Trophoblast cell (in vitro differentiated cells and primary cell): ENCODE measurements around the gene RNLS.

Source experiments
- DNase-seq, 2 donors: peaks; one replicate each; pipeline ENCODE4 v3.0.0-alpha.2; 2016
- H2AFZ ChIP-seq: 2 replicates; pipeline ENCODE4 v1.6.1; 2013; ENCODE audit warnings: low read length, moderate library complexity, mild to moderate bottlenecking; ENCODE audit not compliant: insufficient read depth, poor library complexity
- H2AK5ac ChIP-seq: 2 replicates; pipeline ENCODE4 v1.6.1; 2013; ENCODE audit warnings: mild to moderate bottlenecking, low read length
- H2BK120ac ChIP-seq: 2 replicates; pipeline ENCODE4 v1.6.1; 2013; ENCODE audit warnings: low read length, mild to moderate bottlenecking, moderate library complexity; ENCODE audit not compliant: insufficient read depth, poor library complexity
- H2BK12ac ChIP-seq: 2 replicates; pipeline ENCODE4 v1.6.1; 2013; ENCODE audit warnings: mild to moderate bottlenecking, low read length, moderate library complexity
- H2BK5ac ChIP-seq: 2 replicates; pipeline ENCODE4 v1.6.1; 2013; ENCODE audit warnings: low read length, low read depth, moderate library complexity, mild to moderate bottlenecking; ENCODE audit not compliant: poor library complexity
- H3K14ac ChIP-seq: 2 replicates; pipeline ENCODE4 v1.6.1; 2013; ENCODE audit warnings: mild to moderate bottlenecking, low read length
- H3K18ac ChIP-seq: 2 replicates; pipeline ENCODE4 v1.6.1; 2013; ENCODE audit warnings: mild to moderate bottlenecking, low read length
- H3K23ac ChIP-seq: 2 replicates; pipeline ENCODE4 v1.6.1; 2013; ENCODE audit warnings: low read length
- H3K27ac ChIP-seq: 2 replicates; pipeline ENCODE4 v1.5.1; 2013; ENCODE audit warnings: low read depth, mild to moderate bottlenecking, inconsistent platforms, low read length, moderate library complexity
- H3K27me3 ChIP-seq: 2 replicates; pipeline ENCODE4 v1.6.1; 2013; ENCODE audit warnings: inconsistent platforms, mild to moderate bottlenecking, low read length, moderate library complexity; ENCODE audit not compliant: insufficient read depth
- H3K36me3 ChIP-seq, 2 experiments: 1 replicate in 1 of 2; 2 replicates in 1 of 2; pipeline ENCODE4 v1.6.1; 2013; ENCODE audit warnings: low read length in 2 of 2, mild to moderate bottlenecking in 2 of 2, moderate library complexity in 1 of 2; ENCODE audit not compliant: insufficient read depth in 2 of 2, control insufficient read depth in 1 of 2
- H3K4ac ChIP-seq: 2 replicates; pipeline ENCODE4 v1.6.1; 2013; ENCODE audit warnings: low read depth, mild to moderate bottlenecking, low read length, moderate library complexity
- H3K4me1 ChIP-seq, 2 experiments: 1 replicate in 1 of 2; 2 replicates in 1 of 2; pipeline ENCODE4 v1.6.1; 2013; ENCODE audit warnings: low read length in 2 of 2, mild to moderate bottlenecking in 2 of 2, moderate library complexity in 1 of 2; ENCODE audit not compliant: insufficient read depth in 2 of 2, control insufficient read depth in 1 of 2
- H3K4me2 ChIP-seq: 2 replicates; pipeline ENCODE4 v1.6.1; 2013; ENCODE audit warnings: inconsistent platforms, mild to moderate bottlenecking, low read length, moderate library complexity
- H3K4me3 ChIP-seq: 2 replicates; pipeline ENCODE4 v1.5.1; 2013; ENCODE audit warnings: mild to moderate bottlenecking, low read depth, low read length, inconsistent platforms
- H3K79me1 ChIP-seq: one replicate; pipeline ENCODE4 v1.6.1; 2013; ENCODE audit warnings: low read length
- H3K79me2 ChIP-seq: 2 replicates; pipeline ENCODE4 v1.6.1; 2013; ENCODE audit warnings: low read length, mild to moderate bottlenecking; ENCODE audit not compliant: control insufficient read depth, insufficient read depth, poor library complexity
- H3K9ac ChIP-seq: 2 replicates; pipeline ENCODE4 v1.6.1; 2013; ENCODE audit warnings: mild to moderate bottlenecking, low read length
- H3K9me3 ChIP-seq: 2 replicates; pipeline ENCODE4 v1.6.1; 2013; ENCODE audit warnings: low read depth, mild to moderate bottlenecking, control low read depth, inconsistent platforms, low read length; ENCODE audit not compliant: insufficient read depth
- H4K12ac ChIP-seq: 2 replicates; pipeline ENCODE4 v1.6.1; 2013; ENCODE audit warnings: low read depth, mild to moderate bottlenecking, low read length, moderate library complexity
- H4K8ac ChIP-seq: 2 replicates; pipeline ENCODE4 v1.6.1; 2013; ENCODE audit warnings: low read depth, mild to moderate bottlenecking, low read length, moderate library complexity
- H4K91ac ChIP-seq: one replicate; pipeline ENCODE4 v1.6.1; 2013; ENCODE audit warnings: low read depth, mild to moderate bottlenecking, low read length, moderate library complexity
- WGBS: extraction: QIAGEN DNeasy Blood & Tissue Kit; methylation state at CpG from one replicate; pipeline ENCODE4 v1.1.7; 2013; ENCODE audit warnings: missing lambda C conversion rate; ENCODE audit not compliant: insufficient read length, insufficient coverage; ENCODE audit errors: extremely low coverage; 5-methylcytosine and 5-hydroxymethylcytosine counted together

RNLS gene

DNA sequence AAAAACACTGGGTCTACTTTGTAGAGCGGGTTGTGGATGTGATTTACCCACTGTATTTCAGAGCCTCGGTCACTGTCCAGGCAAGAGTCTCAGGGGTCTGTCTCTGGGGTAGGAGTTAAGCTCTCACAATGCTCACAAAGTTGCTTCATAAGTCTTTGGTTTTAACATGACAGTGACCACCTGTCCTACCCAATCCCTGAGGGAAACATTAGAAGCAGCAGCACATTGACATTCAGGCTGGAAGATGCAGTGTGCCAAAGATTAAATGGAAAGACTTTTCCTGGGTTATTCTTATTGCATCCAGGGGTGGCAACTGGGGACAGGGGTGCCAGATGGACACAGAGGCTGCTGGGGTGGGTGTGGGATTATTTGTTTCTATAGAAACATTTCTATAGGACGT is 330.0 kb downstream of the RNLS start:
- Histone ChIP-seq H3K14ac (no peak overlapping the region), H4K12ac (no peak overlapping the region), H3K79me1 (no peaks in the 10 kb centered on the region), H3K4me3 (no peak overlapping the region), H3K9ac (no peak overlapping the region), H3K27ac (no peak overlapping the region), H2AK5ac (no peak overlapping the region), H3K79me2 (no peaks in the 10 kb centered on the region), H2BK5ac (no peak overlapping the region), H3K18ac (no peak overlapping the region), H3K4ac (no peak overlapping the region), H3K36me3 (no peaks in the 10 kb centered on the region), H3K4me2 (no peak overlapping the region), H2BK12ac (no peak overlapping the region), H3K4me1 (peaks cover 0 to 12% of the 10 kb centered on the region in 2 experiments), H4K8ac (no peak overlapping the region), H3K23ac (no peak overlapping the region), H3K9me3 (no peaks in the 10 kb centered on the region), H2AFZ (no peak overlapping the region), H3K27me3 (no peaks in the 10 kb centered on the region), H2BK120ac (no peak overlapping the region), H4K91ac (no peak overlapping the region)
- DNase-seq: no peak
- WGBS: no CpG with 5 or more reads among the region's 3 CpGs

DNA sequence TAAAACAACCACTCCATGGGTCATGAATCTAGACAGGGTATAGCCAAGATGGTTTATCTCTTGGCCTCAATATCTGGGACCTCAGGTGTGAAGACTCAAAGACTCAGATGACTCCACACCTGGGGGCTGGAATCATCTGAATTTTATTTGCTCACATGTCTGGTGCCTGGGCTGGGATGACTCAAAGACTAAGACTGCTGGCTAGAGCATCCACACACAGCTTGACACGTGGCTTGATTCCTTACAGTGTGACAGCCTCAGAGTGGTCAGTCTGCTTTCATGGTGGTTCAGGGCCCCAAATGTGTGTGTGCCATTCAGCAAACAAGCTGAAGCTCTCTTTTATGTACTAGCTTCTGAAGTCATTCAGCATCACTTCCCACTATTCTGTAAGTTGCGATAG is 333.7 kb downstream of the RNLS start:
- H4K12ac ChIP-seq: no peak overlapping the region
- no peak overlapping the region for H3K4me3 ChIP-seq
- no peak overlapping the region for H3K23ac ChIP-seq
- WGBS: no CpG with 5 or more reads among the region's 2 CpGs
- no peak overlapping the region for H2BK12ac ChIP-seq
- no peak overlapping the region for H2AK5ac ChIP-seq
- no peak overlapping the region for H3K4ac ChIP-seq
- H3K9me3 ChIP-seq: peaks cover 1% of the 10 kb centered on the region
- no peak overlapping the region for H2BK5ac ChIP-seq
- H3K36me3 ChIP-seq: no peaks in the 10 kb centered on the region
- H3K14ac ChIP-seq: no peak overlapping the region
- no peak overlapping the region for H3K9ac ChIP-seq
- H3K18ac ChIP-seq: no peak overlapping the region
- no peak for DNase-seq
- no peak overlapping the region for H4K8ac ChIP-seq
- peaks cover 0 to 12% of the 10 kb centered on the region in 2 experiments for H3K4me1 ChIP-seq
- H3K79me1 ChIP-seq: no peaks in the 10 kb centered on the region
- no peak overlapping the region for H3K27ac ChIP-seq
- no peak overlapping the region for H2AFZ ChIP-seq
- no peak overlapping the region for H4K91ac ChIP-seq
- H3K27me3 ChIP-seq: no peaks in the 10 kb centered on the region
- H3K4me2 ChIP-seq: no peak overlapping the region
- H2BK120ac ChIP-seq: no peak overlapping the region
- no peaks in the 10 kb centered on the region for H3K79me2 ChIP-seq

DNA sequence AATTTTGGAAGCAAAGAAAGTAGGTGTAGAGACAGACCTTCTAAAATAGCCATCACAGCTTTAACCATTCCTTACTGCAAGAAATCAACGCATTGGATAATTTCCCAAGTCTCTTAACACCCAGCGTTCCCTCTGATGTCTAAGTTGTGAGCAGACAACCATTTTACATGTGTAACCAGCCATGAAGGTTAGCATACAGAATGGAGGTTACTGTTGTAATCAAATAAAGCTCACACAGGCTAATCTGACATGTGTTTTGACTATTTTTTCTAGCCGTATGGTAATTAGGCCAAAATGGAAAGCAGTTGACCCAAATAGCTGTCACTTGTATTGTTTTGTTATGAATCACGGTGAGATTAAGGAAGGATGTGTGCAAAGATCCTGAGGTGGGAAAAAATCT is 336.4 kb downstream of the RNLS start:
- Histone ChIP-seq H3K14ac (no peak overlapping the region), H3K36me3 (no peaks in the 10 kb centered on the region), H3K4me1 (peaks cover 0 to 9% of the 10 kb centered on the region in 2 experiments), H3K9ac (no peak overlapping the region), H3K23ac (no peak overlapping the region), H2AK5ac (no peak overlapping the region), H3K4me3 (no peak overlapping the region), H3K4ac (no peak overlapping the region), H2AFZ (no peak overlapping the region), H4K91ac (no peak overlapping the region), H3K4me2 (no peak overlapping the region), H3K79me1 (no peaks in the 10 kb centered on the region), H2BK5ac (no peak overlapping the region), H2BK120ac (no peak overlapping the region), H3K27me3 (no peaks in the 10 kb centered on the region), H2BK12ac (no peak overlapping the region), H3K18ac (no peak overlapping the region), H4K12ac (no peak overlapping the region), H3K27ac (no peak overlapping the region), H3K79me2 (no peaks in the 10 kb centered on the region), H3K9me3 (peaks cover 1% of the 10 kb centered on the region), H4K8ac (no peak overlapping the region)
- no peak for DNase-seq
- no CpG with 5 or more reads among the region's 4 CpGs for WGBS

DNA sequence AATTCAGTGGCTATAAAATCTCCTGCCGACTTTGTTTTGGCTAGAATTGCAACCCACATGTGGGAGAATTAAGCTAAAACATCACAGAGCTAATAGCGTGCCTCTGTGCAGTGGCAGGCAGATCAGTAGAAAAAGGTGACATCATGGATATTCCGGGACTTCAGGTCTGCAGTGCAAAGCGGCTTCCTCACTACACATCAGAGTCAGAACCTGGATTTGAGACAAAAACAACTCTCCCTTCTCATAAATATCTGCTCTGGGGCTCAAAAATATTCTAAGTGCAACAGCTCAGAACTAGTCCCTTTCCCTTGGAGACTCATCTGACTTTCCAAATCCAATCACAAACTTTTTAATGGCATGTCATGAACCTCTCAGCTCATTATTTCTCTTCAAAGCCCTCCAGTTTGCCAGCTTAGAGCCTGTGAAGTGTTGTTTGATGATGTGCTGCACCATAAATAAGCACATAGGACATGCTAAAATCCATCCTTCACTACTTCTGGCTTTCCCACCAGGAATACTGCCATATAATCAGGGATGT is 337.1 kb downstream of the RNLS start:
- H2BK120ac ChIP-seq: no peak overlapping the region
- H4K12ac ChIP-seq: no peak overlapping the region
- H2BK5ac ChIP-seq: no peak overlapping the region
- peaks cover 0 to 9% of the 10 kb centered on the region in 2 experiments for H3K4me1 ChIP-seq
- H3K27ac ChIP-seq: no peak overlapping the region
- no peak overlapping the region for H4K8ac ChIP-seq
- no peak overlapping the region for H3K9ac ChIP-seq
- H3K27me3 ChIP-seq: no peaks in the 10 kb centered on the region
- H3K23ac ChIP-seq: no peak overlapping the region
- no peak overlapping the region for H2AK5ac ChIP-seq
- no peak overlapping the region for H2AFZ ChIP-seq
- H3K36me3 ChIP-seq: no peaks in the 10 kb centered on the region
- H3K9me3 ChIP-seq: peaks cover 1% of the 10 kb centered on the region
- no peak overlapping the region for H3K18ac ChIP-seq
- no peak overlapping the region for H4K91ac ChIP-seq
- no peak overlapping the region for H3K4me3 ChIP-seq
- no peaks in the 10 kb centered on the region for H3K79me2 ChIP-seq
- H2BK12ac ChIP-seq: no peak overlapping the region
- H3K79me1 ChIP-seq: no peaks in the 10 kb centered on the region
- WGBS: no CpG with 5 or more reads among the region's 4 CpGs
- no peak overlapping the region for H3K4ac ChIP-seq
- no peak overlapping the region for H3K4me2 ChIP-seq
- H3K14ac ChIP-seq: no peak overlapping the region
- no peak for DNase-seq
